Fibroblast of lung (primary cell): ENCODE data around the gene WWTR1.

Experiments used
- CTCF ChIP-seq, 2 donors: IDR thresholded peaks in 1 of 2; conservative IDR thresholded peaks in 1 of 2; 1 replicate in 1 of 2; 2 replicates in 1 of 2; pipeline ENCODE4 v1.5.1; 2011 to 2012; ENCODE audit warnings: low read length in 2 of 2, control low read depth in 1 of 2, inconsistent platforms in 1 of 2, low read depth in 1 of 2, mild to moderate bottlenecking in 1 of 2
- EZH2 ChIP-seq: IDR thresholded peaks from 2 replicates; pipeline ENCODE4 v1.5.1; 2012; ENCODE audit warnings: low read length, control low read depth, mild to moderate bottlenecking; ENCODE audit errors: missing control alignments

DNA sequence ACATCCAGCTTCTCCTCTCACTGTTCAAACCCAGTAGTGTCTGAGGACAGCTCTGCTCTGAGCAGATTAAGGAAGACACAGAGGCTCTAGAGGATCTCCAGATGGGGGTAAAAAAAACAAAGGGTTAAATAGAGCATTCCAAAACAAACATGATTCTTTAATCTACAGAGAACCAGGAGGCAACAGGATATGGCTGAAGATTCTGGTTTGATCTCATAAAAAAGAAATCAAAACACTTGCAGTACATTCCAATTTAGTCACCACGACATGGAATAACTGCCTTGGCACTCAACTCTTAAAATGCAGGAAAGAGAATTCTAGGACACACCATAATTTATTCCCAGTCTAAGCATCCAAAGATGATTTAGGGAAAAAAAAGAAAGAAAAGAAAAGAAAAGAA, 151.3 kb downstream of the WWTR1 start:
- TF ChIP-seq CTCF (conservative IDR thresholded peaks at IDR 0.05 in 1 of 2, IDR thresholded peaks at IDR 0.05 in 1 of 2; ENCODE audit: low read depth in 1 of 2, low read length in 2 of 2) (no peak), EZH2 (no peak)
